OCI-LY7 (cell line): ENCODE data around the gene DOCK1. TPM values are rescaled to one million over a fixed set of nuclear protein-coding genes. Genes with fewer than 3 reads are reported as not detected.

Experiments used
- BruUV-seq: library from RNA; stranded (reverse); fragments of 400-500 nt; replicated peaks from 2 replicates; lab custom pipeline; 2021; lab: Mats Ljungman, UMichigan
- CTCF ChIA-PET: fragments of 300-600 bp; sonication (Branson Sonifier 250); formaldehyde crosslinking; loops from one replicate; lab custom pipeline; 2022; ENCODE audit warnings: antibody characterized with exemption; ENCODE audit not compliant: unreplicated experiment; lab: Charles Lee
- POLR2A ChIA-PET: fragments of 300-600 bp; sonication (Branson Sonifier 250); formaldehyde crosslinking; loops from one replicate; lab custom pipeline; 2022; ENCODE audit warnings: antibody characterized with exemption; lab: Charles Lee
- DNase-seq: peaks from one replicate; pipeline ENCODE4 v3.0.0-alpha.2; 2015; ENCODE audit warnings: low spot score
- H2AFZ ChIP-seq: fragments of 200-600 bp; sonication (generic), shearing (Covaris generic); 2 replicates; pipeline ENCODE4 v1.6.1; 2014; ENCODE audit warnings: mild to moderate bottlenecking, antibody characterized with exemption, low read length, moderate library complexity
- H3K27ac ChIP-seq: fragments of 200-600 bp; sonication (generic); 2 replicates; pipeline ENCODE4 v1.5.1; 2014; ENCODE audit warnings: mixed run types, low read depth, mild to moderate bottlenecking, moderate library complexity, low read length, inconsistent platforms; ENCODE audit not compliant: poor library complexity, severe bottlenecking
- H3K36me3 ChIP-seq: fragments of 200-600 bp; sonication (generic); 2 replicates; pipeline ENCODE4 v1.6.1; 2014; ENCODE audit warnings: mild to moderate bottlenecking, antibody characterized with exemption, low read length, moderate library complexity, mixed read lengths; ENCODE audit not compliant: insufficient read depth
- H3K4me1 ChIP-seq: fragments of 200-600 bp; sonication (generic); 2 replicates; pipeline ENCODE4 v1.5.1; 2014; ENCODE audit warnings: mild to moderate bottlenecking, low read length; ENCODE audit not compliant: insufficient read depth, poor library complexity, severe bottlenecking
- H3K4me2 ChIP-seq: fragments of 200-600 bp; sonication (generic); 2 replicates; pipeline ENCODE4 v1.6.1; 2014; ENCODE audit warnings: mild to moderate bottlenecking, low read length
- H3K4me3 ChIP-seq: fragments of 200-600 bp; sonication (generic); 2 replicates; pipeline ENCODE4 v1.5.1; 2014; ENCODE audit warnings: mild to moderate bottlenecking, low read depth, low read length; ENCODE audit not compliant: poor library complexity, severe bottlenecking
- H3K79me2 ChIP-seq: fragments of 200-600 bp; sonication (generic); 2 replicates; pipeline ENCODE4 v1.6.1; 2016; ENCODE audit warnings: low read depth, mild to moderate bottlenecking, low read length, moderate library complexity, mixed read lengths; ENCODE audit not compliant: insufficient read depth
- H3K9me2 ChIP-seq: fragments of 200-600 bp; sonication (generic); 2 replicates; pipeline ENCODE4 v1.6.1; 2016; ENCODE audit warnings: mild to moderate bottlenecking, low read length, mixed read lengths; ENCODE audit not compliant: insufficient read depth
- H3K9me3 ChIP-seq: fragments of 200-600 bp; sonication (generic); 2 replicates; pipeline ENCODE4 v1.6.1; 2014; ENCODE audit warnings: mild to moderate bottlenecking, mixed run types, low read length, mixed read lengths
- H4K20me1 ChIP-seq: fragments of 200-600 bp; sonication (generic); 2 replicates; pipeline ENCODE4 v1.6.1; 2014; ENCODE audit warnings: mild to moderate bottlenecking, antibody characterized with exemption, low read length, moderate library complexity, mixed read lengths; ENCODE audit not compliant: insufficient read depth
- EZH2phosphoT487 ChIP-seq: fragments of 200-600 bp; sonication (generic); IDR thresholded peaks from 2 replicates; pipeline ENCODE4 v1.6.1; 2018; ENCODE audit warnings: low read depth, borderline replicate concordance, mild to moderate bottlenecking, mixed run types, antibody characterized with exemption, low read length, moderate library complexity, mixed read lengths
- intact Hi-C: fragments of 100-400 bp; cut with micrococcal nuclease; formaldehyde crosslinking; loops from one replicate; pipeline ENCODE4 v1.10.0; 2022; ENCODE audit not compliant: unreplicated experiment
- total RNA-seq, 2 experiments: library from RNA; depleted of rRNA in 1 of 2; stranded (reverse); fragments of >200 nt in 1 of 2; shearing (Covaris generic) in 1 of 2; gene quantifications; 2 replicates each; pipeline ENCODE4 v1.2.3, GENCODE V29; 2014 to 2022
- TF ChIP-seq, protein P1 (sequence below): fragments of 200-600 bp; sonication (generic); conservative IDR thresholded peaks from 2 replicates; pipeline ENCODE4 v1.5.1; 2014; ENCODE audit warnings: mild to moderate bottlenecking, antibody characterized with exemption, low read length, moderate library complexity, mixed read lengths

DOCK1 gene
- total RNA-seq, 2 experiments from 2014 or later, result not detected

- POLR2A ChIA-PET, result no interaction called here
- CTCF ChIA-PET, result no interaction called here
- intact Hi-C loops, result no loop called here
- TF ChIP-seq, protein P1, sequence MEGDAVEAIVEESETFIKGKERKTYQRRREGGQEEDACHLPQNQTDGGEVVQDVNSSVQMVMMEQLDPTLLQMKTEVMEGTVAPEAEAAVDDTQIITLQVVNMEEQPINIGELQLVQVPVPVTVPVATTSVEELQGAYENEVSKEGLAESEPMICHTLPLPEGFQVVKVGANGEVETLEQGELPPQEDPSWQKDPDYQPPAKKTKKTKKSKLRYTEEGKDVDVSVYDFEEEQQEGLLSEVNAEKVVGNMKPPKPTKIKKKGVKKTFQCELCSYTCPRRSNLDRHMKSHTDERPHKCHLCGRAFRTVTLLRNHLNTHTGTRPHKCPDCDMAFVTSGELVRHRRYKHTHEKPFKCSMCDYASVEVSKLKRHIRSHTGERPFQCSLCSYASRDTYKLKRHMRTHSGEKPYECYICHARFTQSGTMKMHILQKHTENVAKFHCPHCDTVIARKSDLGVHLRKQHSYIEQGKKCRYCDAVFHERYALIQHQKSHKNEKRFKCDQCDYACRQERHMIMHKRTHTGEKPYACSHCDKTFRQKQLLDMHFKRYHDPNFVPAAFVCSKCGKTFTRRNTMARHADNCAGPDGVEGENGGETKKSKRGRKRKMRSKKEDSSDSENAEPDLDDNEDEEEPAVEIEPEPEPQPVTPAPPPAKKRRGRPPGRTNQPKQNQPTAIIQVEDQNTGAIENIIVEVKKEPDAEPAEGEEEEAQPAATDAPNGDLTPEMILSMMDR, result no peak
- no peak for TF ChIP-seq EZH2phosphoT487
- Histone ChIP-seq H3K9me3 (no peaks in the 10 kb centered on the region), H3K9me2 (no peaks in the 10 kb centered on the region), H3K4me3 (no peak overlapping the region), H3K36me3 (no peaks in the 10 kb centered on the region), H3K4me1 (no peaks in the 10 kb centered on the region), H3K79me2 (no peaks in the 10 kb centered on the region), H4K20me1 (no peaks in the 10 kb centered on the region), H2AFZ (no peak overlapping the region), H3K4me2 (no peak overlapping the region), H3K27ac (no peak overlapping the region)
- no TSS peak for BruUV-seq
- DNase-seq, result no peak
These were observed 61.7 kb downstream of the DOCK1 start for GRCh38 chr10:126966938-126967337.

- Histone ChIP-seq H3K9me2 (no peaks in the 10 kb centered on the region), H3K79me2 (no peaks in the 10 kb centered on the region), H3K4me1 (no peaks in the 10 kb centered on the region), H3K4me3 (no peak overlapping the region), H3K27ac (no peak overlapping the region), H3K9me3 (no peaks in the 10 kb centered on the region), H3K36me3 (no peaks in the 10 kb centered on the region), H2AFZ (no peak overlapping the region), H4K20me1 (no peaks in the 10 kb centered on the region), H3K4me2 (no peak overlapping the region)
- POLR2A ChIA-PET, result no interaction called here
- no peak for TF ChIP-seq EZH2phosphoT487
- TF ChIP-seq, protein P1, result no peak
- intact Hi-C loops, result no loop called here
- BruUV-seq, result no TSS peak
- DNase-seq, result no peak
- CTCF ChIA-PET, result no interaction called here
These were observed 64.1 kb downstream of the DOCK1 start for GRCh38 chr10:126969310-126969709.

GRCh38 chr10:126972635-126973414, 67.6 kb downstream of the DOCK1 start:
- no peak for DNase-seq
- intact Hi-C loops, result no loop called here
- no peak overlapping the region for H2AFZ ChIP-seq
- no peak overlapping the region for H3K4me2 ChIP-seq
- H3K4me1 ChIP-seq, result no peaks in the 10 kb centered on the region
- no TSS peak for BruUV-seq
- CTCF ChIA-PET, result no interaction called here
- no peaks in the 10 kb centered on the region for H3K9me2 ChIP-seq
- H3K9me3 ChIP-seq, result no peaks in the 10 kb centered on the region
- POLR2A ChIA-PET, result no interaction called here
- no peaks in the 10 kb centered on the region for H3K79me2 ChIP-seq
- no peaks in the 10 kb centered on the region for H4K20me1 ChIP-seq
- no peak overlapping the region for H3K27ac ChIP-seq
- no peak overlapping the region for H3K4me3 ChIP-seq
- no peaks in the 10 kb centered on the region for H3K36me3 ChIP-seq
- TF ChIP-seq, protein P1, result no peak
- no peak for TF ChIP-seq EZH2phosphoT487
